Erythroblast (primary cell): ENCODE measurements around the gene GRK2.

ENCODE experiments used
- GATA1 ChIP-seq: IDR thresholded peaks from 2 replicates; pipeline ENCODE4 v1.6.1; 2011; ENCODE audit warnings: low read depth, mild to moderate bottlenecking, control low read depth, low read length, moderate library complexity
- POLR2A ChIP-seq: IDR thresholded peaks from 2 replicates; pipeline ENCODE4 v1.6.1; 2011; ENCODE audit warnings: mild to moderate bottlenecking, low read length

DNA sequence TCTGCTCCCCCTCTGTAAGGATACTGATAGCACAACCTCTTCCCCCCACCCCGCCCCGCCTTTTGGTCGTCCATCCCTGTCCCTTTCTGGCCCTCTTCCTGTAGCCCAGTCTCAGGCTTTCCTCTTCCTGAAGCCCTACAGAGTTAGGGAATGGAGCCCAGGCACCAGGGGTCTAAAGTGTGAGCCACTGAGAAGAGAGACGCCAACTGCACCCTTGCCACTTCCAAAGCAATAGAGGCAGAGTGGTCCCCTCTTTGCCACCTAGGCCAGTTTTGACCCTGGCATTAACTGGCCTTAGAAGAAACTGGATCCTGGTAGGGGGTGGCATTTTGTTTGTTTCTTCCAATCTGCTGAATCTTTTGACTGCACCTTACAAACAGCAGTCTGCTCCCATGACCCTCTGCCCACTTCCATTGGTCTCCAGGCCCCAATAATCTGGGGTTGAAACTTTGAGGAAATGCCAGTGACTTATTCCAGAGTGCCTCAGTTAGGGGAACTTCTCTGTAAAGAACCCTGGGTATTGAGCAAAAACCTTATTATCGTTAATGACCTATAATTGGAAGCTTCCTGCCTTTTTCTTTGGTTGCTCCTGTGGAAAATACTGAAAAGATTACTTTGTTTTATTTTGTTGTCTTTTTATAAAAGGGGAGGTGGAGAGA is 9.7 kb upstream of the GRK2 start:
- TF ChIP-seq POLR2A: no peak
- TF ChIP-seq GATA1: no peak
